ENCODE results near the gene STX18. TPM values are rescaled to one million over a fixed set of nuclear protein-coding genes. Genes with fewer than 3 reads are reported as not detected.
"Not testable (repeated sequence)": the region's sequence is repeated elsewhere in the genome, so short reads cannot be mapped to it uniquely, and the experiment has no call there.

Gene STX18
- total RNA-seq, 4 donors from 2014 or later: 9.2 to 56.9 (median 42.1) TPM

DNA sequence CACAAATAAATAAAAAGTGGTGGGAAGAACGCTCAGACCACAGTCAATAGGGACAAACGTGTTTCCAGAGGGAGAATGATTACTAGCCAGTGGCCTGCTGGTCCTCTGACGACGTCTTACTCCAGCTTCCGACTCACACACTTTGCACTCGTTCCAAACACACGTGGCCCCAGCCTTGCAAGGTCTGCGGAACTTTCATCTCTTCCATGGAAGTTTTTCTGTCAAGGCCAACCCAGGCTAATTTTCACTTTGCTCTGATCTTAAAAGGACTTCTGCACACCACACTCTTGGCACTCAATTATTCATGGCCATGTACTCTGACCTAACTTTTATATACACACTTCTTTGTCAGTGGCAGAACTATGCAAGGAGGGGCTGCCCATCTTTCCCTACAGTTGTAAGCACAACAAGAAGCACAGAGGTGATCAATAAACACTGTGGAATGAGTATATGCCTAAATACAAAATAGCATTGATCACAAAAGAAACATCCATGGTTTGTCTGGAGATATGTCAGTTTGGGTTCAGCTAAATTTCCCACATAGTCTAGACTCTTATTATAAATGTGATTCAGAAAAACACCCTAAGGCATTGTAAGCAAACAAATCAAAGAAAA lies 69.4 kb downstream of the STX18 start:
- H3K27me3 ChIP-seq: no peaks in the 10 kb centered on the region
- H3K4me1 ChIP-seq: no peaks in the 10 kb centered on the region
- no peak overlapping the region for H3K27ac ChIP-seq
- TF ChIP-seq, protein P1, sequence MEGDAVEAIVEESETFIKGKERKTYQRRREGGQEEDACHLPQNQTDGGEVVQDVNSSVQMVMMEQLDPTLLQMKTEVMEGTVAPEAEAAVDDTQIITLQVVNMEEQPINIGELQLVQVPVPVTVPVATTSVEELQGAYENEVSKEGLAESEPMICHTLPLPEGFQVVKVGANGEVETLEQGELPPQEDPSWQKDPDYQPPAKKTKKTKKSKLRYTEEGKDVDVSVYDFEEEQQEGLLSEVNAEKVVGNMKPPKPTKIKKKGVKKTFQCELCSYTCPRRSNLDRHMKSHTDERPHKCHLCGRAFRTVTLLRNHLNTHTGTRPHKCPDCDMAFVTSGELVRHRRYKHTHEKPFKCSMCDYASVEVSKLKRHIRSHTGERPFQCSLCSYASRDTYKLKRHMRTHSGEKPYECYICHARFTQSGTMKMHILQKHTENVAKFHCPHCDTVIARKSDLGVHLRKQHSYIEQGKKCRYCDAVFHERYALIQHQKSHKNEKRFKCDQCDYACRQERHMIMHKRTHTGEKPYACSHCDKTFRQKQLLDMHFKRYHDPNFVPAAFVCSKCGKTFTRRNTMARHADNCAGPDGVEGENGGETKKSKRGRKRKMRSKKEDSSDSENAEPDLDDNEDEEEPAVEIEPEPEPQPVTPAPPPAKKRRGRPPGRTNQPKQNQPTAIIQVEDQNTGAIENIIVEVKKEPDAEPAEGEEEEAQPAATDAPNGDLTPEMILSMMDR (IDR thresholded peaks at IDR 0.05): no peak
- no peak for TF ChIP-seq EP300 (IDR thresholded peaks at IDR 0.05; ENCODE audit: low read depth)
- no peak for TF ChIP-seq POLR2A (IDR thresholded peaks at IDR 0.05)
- TF ChIP-seq POLR2AphosphoS5 (IDR thresholded peaks at IDR 0.05): no peak
- no peak overlapping the region for H3K4me3 ChIP-seq
- H3K9me3 ChIP-seq: no peaks in the 10 kb centered on the region
- peaks cover 0 to 18% (median 5%) of the 10 kb centered on the region in 4 donors for H3K36me3 ChIP-seq
- 91 to 100% methylated on average over 1 to 8 of the region's 8 CpGs for WGBS, 2 donors (ENCODE audit: low coverage in 1 of 2)
- no peak for DNase-seq
- in situ Hi-C loops (cut with MboI; ENCODE audit: low pct_ligation_motif_present in 1 of 4, low pct_unique_long_range_greater_than_20kb in 1 of 4, low sequenced_read_pairs in 3 of 4): no loop called here
- intact Hi-C loops (cut with DNase I; ENCODE audit: low total_unique reads): no loop called here

DNA sequence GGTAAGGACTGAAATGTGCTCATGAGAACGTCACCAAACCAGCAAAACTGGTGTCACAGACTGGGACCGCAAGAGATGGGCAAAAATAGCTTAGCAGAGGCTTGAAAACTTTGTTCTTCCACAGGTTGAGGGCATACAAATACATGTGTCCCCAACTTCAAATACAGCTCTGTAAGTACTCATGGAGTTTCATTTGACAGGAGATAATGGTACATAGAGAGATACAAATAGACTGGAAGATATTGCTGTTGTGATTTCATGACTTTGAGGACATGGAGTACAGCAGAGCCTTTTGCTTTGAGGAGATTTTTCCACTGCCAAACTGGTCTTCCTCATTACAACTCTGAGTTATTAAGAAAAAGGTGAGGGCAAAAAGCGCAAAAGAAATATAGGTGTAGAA lies 70.7 kb downstream of the STX18 start:
- H3K27ac ChIP-seq: no peak overlapping the region
- no peaks in the 10 kb centered on the region for H3K4me1 ChIP-seq
- no peak for TF ChIP-seq EP300 (IDR thresholded peaks at IDR 0.05; ENCODE audit: low read depth)
- no peak for TF ChIP-seq POLR2AphosphoS5 (IDR thresholded peaks at IDR 0.05)
- no peak for TF ChIP-seq POLR2A (IDR thresholded peaks at IDR 0.05)
- TF ChIP-seq, protein P1 (IDR thresholded peaks at IDR 0.05): no peak
- H3K36me3 ChIP-seq: peaks cover 0 to 18% (median 5%) of the 10 kb centered on the region in 4 donors
- WGBS, 2 donors (ENCODE audit: low coverage in 1 of 2): 94 to 97% methylated on average over 3 of the region's 3 CpGs
- H3K9me3 ChIP-seq: no peaks in the 10 kb centered on the region
- DNase-seq: no peak
- in situ Hi-C loops (cut with MboI; ENCODE audit: low pct_ligation_motif_present in 1 of 4, low pct_unique_long_range_greater_than_20kb in 1 of 4, low sequenced_read_pairs in 3 of 4): no loop called here
- intact Hi-C loops (cut with DNase I; ENCODE audit: low total_unique reads): no loop called here
- no peaks in the 10 kb centered on the region for H3K27me3 ChIP-seq
- no peak overlapping the region for H3K4me3 ChIP-seq

DNA sequence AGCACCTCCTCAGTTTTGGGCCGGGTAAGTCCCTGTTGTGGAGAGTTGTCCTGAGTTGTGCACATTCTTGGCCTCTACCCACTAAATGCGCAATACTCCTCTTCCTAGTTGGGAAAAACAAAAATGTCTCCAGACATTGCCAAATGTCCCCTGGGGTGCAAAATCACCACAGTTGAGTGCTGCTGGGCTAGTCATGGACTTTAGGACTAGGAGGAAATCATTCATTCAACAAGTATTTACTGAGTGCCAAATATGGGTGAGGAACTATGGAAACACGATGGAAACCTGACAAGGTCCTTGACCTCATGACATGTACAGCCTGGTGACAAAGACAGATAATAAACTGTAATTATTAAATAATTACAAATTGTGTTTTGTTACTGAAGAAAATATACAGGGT lies 71.6 kb downstream of the STX18 start:
- Histone ChIP-seq H3K36me3 (peaks cover 0 to 26% (median 5%) of the 10 kb centered on the region in 4 donors), H3K4me1 (no peaks in the 10 kb centered on the region), H3K4me3 (no peak overlapping the region), H3K9me3 (no peaks in the 10 kb centered on the region), H3K27me3 (no peaks in the 10 kb centered on the region), H3K27ac (no peak overlapping the region)
- intact Hi-C loops (cut with DNase I; ENCODE audit: low total_unique reads) (no loop called here), in situ Hi-C loops (cut with MboI; ENCODE audit: low pct_ligation_motif_present in 1 of 4, low pct_unique_long_range_greater_than_20kb in 1 of 4, low sequenced_read_pairs in 3 of 4) (no loop called here)
- no peak for DNase-seq
- WGBS, 2 donors (ENCODE audit: low coverage in 1 of 2): 60 to 90% methylated on average over 1 to 3 of the region's 3 CpGs
- no peak for TF ChIP-seq POLR2AphosphoS5 (IDR thresholded peaks at IDR 0.05)
- no peak for TF ChIP-seq POLR2A (IDR thresholded peaks at IDR 0.05)
- TF ChIP-seq, protein P1 (IDR thresholded peaks at IDR 0.05): no peak
- TF ChIP-seq EP300 (IDR thresholded peaks at IDR 0.05; ENCODE audit: low read depth): no peak

DNA sequence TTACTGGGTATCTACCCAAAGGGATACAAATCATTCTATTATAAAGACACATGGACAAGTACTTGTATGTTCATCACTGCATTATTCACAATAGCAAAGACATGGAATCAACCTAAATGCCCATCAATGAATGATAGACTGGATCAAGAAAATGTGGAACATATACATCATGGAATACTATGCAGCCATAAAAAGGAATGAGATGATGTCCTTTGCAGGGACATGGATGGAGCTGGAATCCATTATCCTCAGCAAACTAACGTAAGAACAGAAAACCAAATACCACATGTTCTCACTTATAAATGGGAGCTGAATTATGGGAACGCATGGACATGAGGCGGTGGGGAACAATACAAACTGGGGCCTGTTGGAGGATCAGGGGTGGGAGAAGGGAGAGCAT lies 76.6 kb downstream of the STX18 start:
- WGBS, 2 donors (ENCODE audit: low coverage in 1 of 2): 97 to 100% methylated on average over 3 of the region's 3 CpGs
- H3K27me3 ChIP-seq; in situ Hi-C loops (cut with MboI; ENCODE audit: low pct_ligation_motif_present in 1 of 4, low pct_unique_long_range_greater_than_20kb in 1 of 4, low sequenced_read_pairs in 3 of 4); H3K27ac ChIP-seq; intact Hi-C loops (cut with DNase I; ENCODE audit: low total_unique reads); H3K4me1 ChIP-seq; DNase-seq; H3K4me3 ChIP-seq; H3K9me3 ChIP-seq: not testable (repeated sequence)
- H3K36me3 ChIP-seq: peaks cover 0 to 23% (median 5%) of the 10 kb centered on the region in 4 donors

DNA sequence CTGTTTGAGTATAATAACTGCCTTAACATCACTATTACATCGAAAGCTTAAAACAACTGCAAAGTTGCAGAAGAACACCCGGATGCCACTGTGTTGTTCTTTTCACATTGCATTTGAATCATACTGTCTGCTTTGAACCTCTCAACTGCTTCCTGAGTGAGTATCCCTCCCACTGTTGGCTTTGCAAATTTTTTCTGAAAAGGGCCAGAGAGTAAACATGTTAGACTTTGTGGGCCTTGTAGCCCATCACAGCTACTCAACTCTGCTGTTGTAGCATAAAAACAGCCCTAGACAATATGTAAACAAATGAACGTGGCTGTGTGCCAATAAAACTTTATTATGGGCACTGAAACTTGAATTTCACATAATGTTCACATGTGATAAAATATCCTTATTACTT lies 78.9 kb downstream of the STX18 start:
- Histone ChIP-seq H3K36me3 (peaks cover 0 to 10% (median 2%) of the 10 kb centered on the region in 4 donors), H3K4me3 (no peak overlapping the region), H3K27me3 (no peaks in the 10 kb centered on the region), H3K9me3 (no peaks in the 10 kb centered on the region), H3K27ac (no peak overlapping the region), H3K4me1 (peaks cover 0 to 4% (median 0%) of the 10 kb centered on the region in 4 donors)
- in situ Hi-C loops (cut with MboI; ENCODE audit: low pct_ligation_motif_present in 1 of 4, low pct_unique_long_range_greater_than_20kb in 1 of 4, low sequenced_read_pairs in 3 of 4): no loop called here
- WGBS, 2 donors (ENCODE audit: low coverage in 1 of 2): 48 to 56% methylated on average over 3 of the region's 3 CpGs
- intact Hi-C loops (cut with DNase I; ENCODE audit: low total_unique reads): no loop called here
- TF ChIP-seq EP300 (IDR thresholded peaks at IDR 0.05; ENCODE audit: low read depth) (no peak), POLR2AphosphoS5 (IDR thresholded peaks at IDR 0.05) (no peak), POLR2A (IDR thresholded peaks at IDR 0.05) (no peak)
- TF ChIP-seq, protein P1 (IDR thresholded peaks at IDR 0.05): no peak
- no peak for DNase-seq
